GM12873 (cell line): Measurements from ENCODE around the gene ERICH6.

Experiments
- CTCF ChIP-seq: IDR thresholded peaks from 2 replicates; pipeline ENCODE4 v1.5.1; 2012; ENCODE audit warnings: low read depth, mild to moderate bottlenecking, moderate library complexity, low read length, control low read depth; ENCODE audit not compliant: insufficient read depth; ENCODE audit errors: missing control alignments

The ERICH6 gene

GRCh38 chr3:150639262-150639661, 64.5 kb downstream of the ERICH6 start:
- TF ChIP-seq CTCF, result no peak

GRCh38 chr3:150636258-150636657, 67.5 kb downstream of the ERICH6 start:
- TF ChIP-seq CTCF, result no peak

GRCh38 chr3:150635526-150635925, 68.2 kb downstream of the ERICH6 start:
- no peak for TF ChIP-seq CTCF

GRCh38 chr3:150635076-150635475, 68.6 kb downstream of the ERICH6 start:
- no peak for TF ChIP-seq CTCF

- TF ChIP-seq CTCF, result no peak
These were observed 72.1 kb downstream of the ERICH6 start for GRCh38 chr3:150631515-150632221.

GRCh38 chr3:150627557-150627956, 76.2 kb downstream of the ERICH6 start:
- TF ChIP-seq CTCF, result no peak

GRCh38 chr3:150626148-150626930, 77.4 kb downstream of the ERICH6 start:
- TF ChIP-seq CTCF, result no peak
